HG03039 (cell line): ENCODE measurements around the gene NAT10.

Experiments used
- ATAC-seq: cut with Tn5 transposase; IDR thresholded peaks from one replicate; pipeline ENCODE4 v1.9.1; 2021; ENCODE audit warnings: mild to moderate bottlenecking, moderate library complexity; ENCODE audit not compliant: unreplicated experiment

Gene NAT10

GRCh38 chr11:34105957-34106504 is 602 bp downstream of the NAT10 start:
- peak; percentile 19 for ATAC-seq

- ATAC-seq = no peak
These were observed 6.4 kb downstream of the NAT10 start for GRCh38 chr11:34111722-34112270.

- no peak for ATAC-seq
These were observed 8.6 kb downstream of the NAT10 start for GRCh38 chr11:34114014-34114413.

- no peak for ATAC-seq
These were observed 9.0 kb downstream of the NAT10 start for GRCh38 chr11:34114471-34114870.

GRCh38 chr11:34120651-34121050 is 15.2 kb downstream of the NAT10 start:
- ATAC-seq = no peak

GRCh38 chr11:34124885-34125668 is 19.6 kb downstream of the NAT10 start:
- no peak for ATAC-seq

- ATAC-seq = no peak
These were observed 21.8 kb downstream of the NAT10 start for GRCh38 chr11:34126959-34127848.

- ATAC-seq = no peak
These were observed 23.4 kb downstream of the NAT10 start for GRCh38 chr11:34128824-34129223.

GRCh38 chr11:34132261-34132965 is 27.0 kb downstream of the NAT10 start:
- ATAC-seq = no peak

GRCh38 chr11:34134765-34135164 is 29.3 kb downstream of the NAT10 start:
- ATAC-seq = no peak

GRCh38 chr11:34135439-34135838 is 30.0 kb downstream of the NAT10 start:
- no peak for ATAC-seq

GRCh38 chr11:34136420-34136819 is 31.0 kb downstream of the NAT10 start:
- no peak for ATAC-seq

- no peak for ATAC-seq
These were observed 33.9 kb downstream of the NAT10 start for GRCh38 chr11:34139346-34139745.

GRCh38 chr11:34140149-34140548 is 34.7 kb downstream of the NAT10 start:
- no peak for ATAC-seq

- ATAC-seq = no peak
These were observed 37.6 kb downstream of the NAT10 start for GRCh38 chr11:34143048-34143447.

- ATAC-seq = peak; percentile 61
These were observed 39.6 kb downstream of the NAT10 start for GRCh38 chr11:34145073-34145472.

GRCh38 chr11:34145847-34146381 is 40.5 kb downstream of the NAT10 start:
- ATAC-seq = no peak

GRCh38 chr11:34146411-34146810 is 41.0 kb downstream of the NAT10 start:
- no peak for ATAC-seq

GRCh38 chr11:34146866-34147265 is 41.4 kb downstream of the NAT10 start:
- ATAC-seq = no peak

GRCh38 chr11:34147581-34147980 is 42.2 kb downstream of the NAT10 start:
- no peak for ATAC-seq
